HG03025 (cell line): Measurements from ENCODE around the gene CNTNAP2.
"Not testable (repeated sequence)": the region's sequence is repeated elsewhere in the genome, so short reads cannot be mapped to it uniquely, and the experiment has no call there.

Experiments used
- ATAC-seq: cut with Tn5 transposase; IDR thresholded peaks from one replicate; pipeline ENCODE4 v1.9.1; 2021; ENCODE audit warnings: mild to moderate bottlenecking, moderate library complexity; ENCODE audit not compliant: unreplicated experiment, low FRiP score

Gene CNTNAP2

GRCh38 chr7:148461392-148462179 is 2345.0 kb downstream of the CNTNAP2 start:
- ATAC-seq = no peak

- ATAC-seq = not testable (repeated sequence)
Observed at GRCh38 chr7:148462774-148463173, 2346.2 kb downstream of the CNTNAP2 start.

GRCh38 chr7:148463210-148463609 is 2346.6 kb downstream of the CNTNAP2 start:
- ATAC-seq = no peak

- ATAC-seq = no peak
Observed at GRCh38 chr7:148464947-148465346, 2348.3 kb downstream of the CNTNAP2 start.

GRCh38 chr7:148465441-148465840 is 2348.8 kb downstream of the CNTNAP2 start:
- not testable (repeated sequence) for ATAC-seq

- no peak for ATAC-seq
Observed at GRCh38 chr7:148466120-148466519, 2349.5 kb downstream of the CNTNAP2 start.

- ATAC-seq = no peak
Observed at GRCh38 chr7:148468700-148469098, 2352.1 kb downstream of the CNTNAP2 start.
